GM19099 (cell line): ENCODE results near the gene ARHGEF19.

Experiments
- POLR2A ChIP-seq: IDR thresholded peaks from 3 replicates; pipeline ENCODE4 v1.6.1; 2011; ENCODE audit warnings: low read depth; ENCODE audit not compliant: insufficient read length; ENCODE audit errors: extremely low read depth

Gene ARHGEF19

GRCh38 chr1:16212251-16212961 is at the start of gene ARHGEF19:
TSS of gene ARHGEF19 (minus strand) at chr1:16212652. CDS start at chr1:16209054, 3,598 bp downstream.
- TF ChIP-seq POLR2A = no peak

DNA sequence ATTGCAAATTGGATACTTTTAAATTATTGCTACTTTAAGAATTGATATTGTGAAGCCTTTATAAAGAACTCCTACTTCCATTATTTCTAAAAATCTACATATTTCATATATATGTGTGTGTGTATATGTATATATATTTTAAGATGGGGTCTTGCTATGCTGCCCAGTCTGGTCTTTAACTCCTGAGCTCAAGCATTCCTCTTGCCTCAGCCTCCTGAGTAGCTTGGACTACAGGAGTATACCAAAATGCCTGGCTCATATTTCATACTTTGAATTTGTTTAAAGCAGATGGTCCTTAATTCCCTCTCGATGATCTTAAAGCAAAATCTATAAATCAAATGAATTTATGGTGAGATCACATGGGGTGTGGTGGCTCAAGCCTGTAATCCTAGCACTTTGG is 49.6 kb upstream of the ARHGEF19 start:
- TF ChIP-seq POLR2A = no peak

DNA sequence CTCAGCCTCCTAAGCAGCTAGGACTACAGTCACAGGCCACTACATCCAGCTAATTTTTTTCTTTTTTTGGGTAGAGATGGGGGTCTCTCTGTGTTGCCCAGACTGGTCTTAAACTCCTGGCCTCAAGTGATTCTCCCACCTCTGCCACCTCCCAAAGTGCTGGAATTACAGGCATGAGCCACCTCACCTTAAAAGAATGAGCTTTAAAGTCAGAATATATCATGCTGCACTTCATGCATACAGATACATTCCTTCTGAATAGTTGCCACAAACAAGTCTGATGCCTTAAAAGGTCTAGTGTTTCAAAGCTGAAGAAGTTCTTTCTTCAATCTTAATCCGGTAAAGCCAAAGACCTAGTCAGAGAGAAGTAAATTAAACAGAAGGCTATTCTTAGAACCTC is 48.4 kb upstream of the ARHGEF19 start:
- no peak for TF ChIP-seq POLR2A

DNA sequence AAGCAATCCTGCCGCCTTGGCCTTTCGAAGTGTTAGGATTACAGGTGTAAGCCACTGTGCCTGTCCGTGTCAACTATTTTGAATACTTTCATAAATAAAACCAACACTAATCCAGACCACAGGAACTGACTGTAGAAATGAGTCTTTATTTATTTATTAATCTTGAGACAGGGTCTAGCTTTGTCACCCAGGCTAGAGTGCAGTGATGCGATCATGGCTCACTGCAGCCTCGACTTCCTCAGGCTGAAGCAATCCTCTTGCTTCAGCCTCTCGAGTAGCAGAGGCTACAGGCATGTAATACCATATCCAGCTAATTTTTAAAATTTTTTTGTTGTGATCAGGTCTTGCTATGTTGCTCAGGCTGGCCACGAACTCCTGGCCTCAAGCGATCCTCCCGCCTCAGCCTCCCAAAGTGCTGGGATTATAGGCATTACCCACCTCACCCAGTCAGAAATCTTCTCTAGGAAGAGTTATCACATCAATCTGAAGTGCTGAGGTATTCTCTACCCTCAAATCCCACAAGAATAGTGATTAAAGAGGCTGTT is 46.2 kb upstream of the ARHGEF19 start:
- no peak for TF ChIP-seq POLR2A

DNA sequence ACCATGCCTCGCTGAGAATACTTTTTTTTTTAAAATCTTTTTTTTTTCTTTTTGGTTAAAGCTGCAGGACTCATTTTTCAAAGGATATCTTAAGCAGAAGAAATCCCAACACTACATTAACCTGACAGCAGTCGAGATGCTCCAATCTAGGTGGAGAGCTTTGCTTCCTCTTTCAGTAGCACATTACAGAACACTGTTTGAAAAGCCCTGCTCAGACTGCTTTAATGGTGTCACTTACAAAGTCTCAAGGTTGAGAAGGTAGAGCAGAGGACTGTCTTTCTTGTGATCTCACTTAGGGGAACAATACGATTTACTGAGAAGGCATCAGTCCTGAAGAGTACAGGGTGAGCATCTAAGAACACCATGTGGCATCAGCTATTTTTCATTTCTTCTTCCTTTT is 45.5 kb upstream of the ARHGEF19 start:
- no peak for TF ChIP-seq POLR2A

- no peak for TF ChIP-seq POLR2A
These were observed 44.0 kb upstream of the ARHGEF19 start for GRCh38 chr1:16256478-16256877.

- TF ChIP-seq POLR2A = no peak
These were observed 41.9 kb upstream of the ARHGEF19 start for GRCh38 chr1:16254263-16254928.

DNA sequence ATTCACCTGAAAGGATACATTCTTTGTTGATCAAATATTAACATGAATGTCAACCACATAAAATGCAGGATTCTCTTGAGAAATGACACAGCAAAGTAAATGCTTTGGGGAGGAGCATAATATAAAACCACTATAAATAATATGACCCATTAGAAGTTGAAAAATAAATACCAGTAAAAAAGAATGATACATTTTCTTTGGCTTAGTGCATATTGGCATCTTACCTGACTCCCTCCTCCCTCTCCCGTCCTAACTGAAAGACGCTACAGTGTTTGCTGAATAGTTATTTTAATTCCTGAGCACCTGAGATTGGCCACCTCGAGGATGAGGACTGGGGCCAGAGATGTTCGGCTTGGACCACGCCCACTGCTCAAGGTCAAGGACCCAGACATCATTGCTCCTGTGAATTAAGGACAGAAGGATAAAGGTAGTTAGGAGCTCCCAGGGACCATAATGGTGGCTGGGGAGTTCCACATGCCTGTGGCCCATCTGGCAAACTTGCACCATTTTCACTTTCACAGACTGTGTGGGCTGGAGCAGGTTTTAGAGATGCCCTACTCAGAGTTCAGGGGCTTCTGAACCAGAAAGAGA is 41.0 kb upstream of the ARHGEF19 start:
- TF ChIP-seq POLR2A = no peak

DNA sequence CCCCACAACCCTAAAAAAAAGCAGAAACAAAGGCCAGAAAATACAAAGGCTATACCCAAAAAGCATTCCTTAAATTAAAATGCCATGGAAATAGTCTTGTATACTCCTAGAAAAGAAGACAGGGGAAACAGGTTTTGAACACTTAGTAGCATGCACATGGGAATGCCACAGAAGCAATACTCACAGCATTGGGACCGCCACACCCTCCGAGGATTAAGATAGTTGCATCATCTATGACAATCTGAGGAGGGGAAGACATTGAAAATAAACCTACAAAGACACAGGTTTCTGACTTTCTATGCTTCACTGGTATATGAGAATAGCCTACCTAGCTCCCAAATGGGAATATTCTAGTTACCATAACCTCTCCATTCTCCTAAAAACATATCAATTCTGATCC is 40.5 kb upstream of the ARHGEF19 start:
- no peak for TF ChIP-seq POLR2A

GRCh38 chr1:16251381-16251780 is 38.9 kb upstream of the ARHGEF19 start:
- no peak for TF ChIP-seq POLR2A

DNA sequence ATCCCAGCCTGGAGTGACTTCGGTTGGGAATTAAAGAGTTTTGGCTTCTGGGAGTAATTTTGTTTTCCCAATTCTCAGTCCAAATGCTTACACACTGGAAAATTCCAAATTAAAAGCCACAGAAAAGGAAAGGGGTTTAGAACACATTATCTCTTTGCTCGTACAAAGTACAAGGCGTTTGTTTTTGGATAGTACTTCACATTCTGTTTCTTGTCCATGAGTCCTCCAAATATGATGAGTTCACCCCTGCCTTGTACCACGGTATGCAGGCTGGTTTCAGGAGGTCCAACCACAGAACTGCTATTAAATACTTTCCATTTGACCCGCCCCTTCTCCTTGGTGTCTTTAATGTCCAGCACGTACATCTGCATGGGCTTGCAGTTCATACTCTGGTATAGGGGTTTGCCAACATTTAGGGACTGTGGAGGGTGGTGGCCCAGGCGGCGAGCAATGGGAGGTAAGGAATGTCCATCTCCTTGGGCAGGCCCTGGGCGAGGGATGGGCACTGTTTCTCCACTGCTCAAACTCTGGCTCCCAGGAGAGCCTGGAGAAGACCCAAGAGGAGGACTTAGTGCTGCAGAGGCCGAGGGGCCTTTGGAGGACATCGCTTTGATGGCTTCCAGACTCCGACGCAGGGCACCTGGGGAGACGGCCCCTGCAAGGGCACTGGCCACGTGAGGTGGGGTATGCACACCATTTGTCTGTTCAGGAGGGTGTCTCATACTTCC is 38.2 kb upstream of the ARHGEF19 start:
- TF ChIP-seq POLR2A = no peak

DNA sequence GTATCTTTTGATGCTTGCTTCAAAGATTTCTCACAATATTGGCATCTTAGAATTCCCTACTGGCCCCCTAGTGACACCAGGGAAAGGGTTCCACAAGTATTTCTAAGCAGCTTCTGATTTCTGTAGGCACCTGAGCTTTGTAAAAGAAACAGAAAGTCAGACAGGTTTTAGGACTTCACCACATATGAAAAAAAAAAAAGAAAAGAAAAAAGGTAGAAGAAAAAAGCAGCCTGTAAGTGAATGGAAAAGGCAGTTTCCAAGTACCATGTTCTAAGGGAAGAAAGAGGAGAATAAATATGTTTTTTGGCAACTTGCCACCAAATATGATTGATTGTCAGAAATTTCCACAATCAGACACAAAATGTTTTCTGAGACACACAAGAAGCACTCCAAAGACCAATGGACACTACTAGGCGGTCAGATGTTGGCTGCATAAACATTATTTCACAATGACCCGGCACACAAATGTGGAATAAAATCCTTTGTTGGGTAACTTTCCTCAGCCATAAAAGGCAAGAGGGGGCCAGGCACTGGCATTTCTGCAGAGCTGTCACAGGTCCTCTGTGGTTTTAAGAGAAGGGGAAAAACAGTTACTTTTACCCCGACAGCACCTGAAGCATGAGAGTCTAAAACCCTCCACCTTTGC is 37.3 kb upstream of the ARHGEF19 start:
- TF ChIP-seq POLR2A = no peak

GRCh38 chr1:16248603-16249516 is 36.4 kb upstream of the ARHGEF19 start:
- no peak for TF ChIP-seq POLR2A

GRCh38 chr1:16248007-16248436 is 35.6 kb upstream of the ARHGEF19 start:
- TF ChIP-seq POLR2A = no peak
